ENCODE results near the gene MRPL39.

MRPL39 gene

DNA sequence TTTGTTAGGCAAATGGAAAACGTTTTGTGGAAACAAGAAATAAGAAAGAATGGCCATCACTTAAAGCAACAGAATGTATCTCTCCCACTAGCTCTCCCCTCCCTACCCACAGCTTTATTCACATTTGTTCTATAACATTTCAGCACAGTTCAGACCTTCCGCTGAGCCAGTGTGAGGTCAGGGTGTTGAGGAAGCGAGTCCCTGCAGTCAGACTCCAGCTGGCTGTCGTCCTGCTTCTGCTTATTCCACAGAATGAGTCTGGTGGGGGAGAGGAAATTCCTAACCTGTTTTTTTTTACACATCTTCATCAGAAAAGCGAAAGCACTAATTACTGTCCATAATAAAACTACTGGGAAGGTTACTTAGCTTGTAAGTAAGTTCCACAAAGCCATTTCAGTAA lies 39.0 kb downstream of the MRPL39 start:
- no peak for DNase-seq (ENCODE audit: low read depth in 3 of 3)

DNA sequence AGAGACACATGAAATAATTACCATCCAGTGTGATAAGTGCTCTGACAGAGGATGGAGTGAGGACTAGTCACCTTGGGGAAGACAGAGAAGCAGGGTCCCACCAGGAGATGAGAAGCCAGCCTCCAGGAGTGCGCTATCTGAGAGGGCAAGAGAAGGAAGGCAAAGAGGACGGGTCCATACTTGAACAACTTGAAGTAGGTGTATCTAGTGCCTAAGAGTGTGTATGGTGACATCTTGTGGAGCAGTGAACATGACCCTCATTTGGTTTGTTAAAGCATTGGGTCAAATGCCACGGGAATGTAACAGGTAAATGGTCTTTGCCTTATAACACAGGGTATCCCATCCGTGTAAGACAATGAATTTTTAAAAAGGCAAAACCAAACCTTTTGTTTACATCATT lies 39.8 kb downstream of the MRPL39 start:
- no peak for DNase-seq (ENCODE audit: low read depth in 3 of 3)

DNA sequence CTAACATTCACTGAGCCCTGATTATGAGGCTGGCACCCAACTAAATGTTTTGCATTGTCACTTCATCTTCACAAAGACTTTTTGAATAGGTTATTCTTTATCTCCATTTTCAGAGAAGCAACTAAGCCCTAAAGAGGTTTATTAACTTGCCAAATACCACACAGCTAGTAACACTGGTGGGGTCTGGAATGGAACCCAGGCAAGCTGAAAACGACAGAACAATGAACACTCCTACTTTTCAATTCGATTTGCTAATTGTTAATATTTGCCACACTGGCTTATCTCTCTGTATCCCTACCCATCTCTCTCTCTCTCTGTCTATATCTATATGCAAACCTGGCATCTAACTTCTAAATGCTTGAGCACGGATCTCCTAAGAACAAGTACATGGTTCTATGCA lies 40.6 kb downstream of the MRPL39 start:
- no peak for DNase-seq (ENCODE audit: low read depth in 3 of 3)

DNA sequence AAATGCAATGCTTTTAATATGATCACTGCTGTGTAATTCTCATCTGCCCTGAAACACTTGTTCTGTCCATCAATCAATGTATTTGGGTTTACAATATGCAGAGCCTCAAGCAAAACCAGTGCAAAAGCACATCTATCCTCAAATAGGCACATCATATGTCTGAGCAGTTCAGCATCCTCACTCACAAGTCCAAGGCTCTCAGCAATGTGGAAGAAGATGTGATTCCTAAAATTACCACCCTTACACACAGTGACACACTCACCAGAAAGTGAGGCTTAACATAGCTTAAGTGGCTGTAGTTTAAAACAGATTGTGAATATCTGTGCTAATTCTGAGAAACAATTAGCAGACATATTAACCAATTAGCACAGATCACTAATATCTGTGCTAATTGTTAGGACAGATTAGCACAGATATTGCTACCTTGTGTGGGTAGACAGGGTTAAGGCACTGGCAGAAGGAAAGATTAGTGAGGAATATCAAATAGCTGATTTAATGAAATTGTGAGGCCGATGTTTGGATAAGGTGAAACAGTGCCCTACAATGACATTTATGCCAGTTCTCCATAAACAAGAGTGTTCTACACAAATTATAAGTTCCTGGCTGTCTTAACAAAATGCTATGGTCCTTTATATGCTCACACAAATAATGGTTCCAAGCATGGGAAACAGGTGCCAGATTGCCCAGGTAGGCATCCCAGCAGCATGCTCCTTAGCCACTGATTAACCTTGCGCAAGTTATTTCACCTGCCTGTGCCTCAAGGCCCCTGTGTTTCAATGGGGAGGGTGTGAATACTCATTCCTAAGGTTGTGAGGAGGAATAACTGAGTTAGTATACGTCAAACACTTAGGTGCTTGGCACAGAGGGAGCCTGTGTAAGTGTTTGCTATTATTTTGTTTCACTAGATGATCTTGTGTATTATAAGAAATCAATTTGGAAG lies 41.7 kb downstream of the MRPL39 start:
- DNase-seq (ENCODE audit: low read depth in 3 of 3) = no peak

DNA sequence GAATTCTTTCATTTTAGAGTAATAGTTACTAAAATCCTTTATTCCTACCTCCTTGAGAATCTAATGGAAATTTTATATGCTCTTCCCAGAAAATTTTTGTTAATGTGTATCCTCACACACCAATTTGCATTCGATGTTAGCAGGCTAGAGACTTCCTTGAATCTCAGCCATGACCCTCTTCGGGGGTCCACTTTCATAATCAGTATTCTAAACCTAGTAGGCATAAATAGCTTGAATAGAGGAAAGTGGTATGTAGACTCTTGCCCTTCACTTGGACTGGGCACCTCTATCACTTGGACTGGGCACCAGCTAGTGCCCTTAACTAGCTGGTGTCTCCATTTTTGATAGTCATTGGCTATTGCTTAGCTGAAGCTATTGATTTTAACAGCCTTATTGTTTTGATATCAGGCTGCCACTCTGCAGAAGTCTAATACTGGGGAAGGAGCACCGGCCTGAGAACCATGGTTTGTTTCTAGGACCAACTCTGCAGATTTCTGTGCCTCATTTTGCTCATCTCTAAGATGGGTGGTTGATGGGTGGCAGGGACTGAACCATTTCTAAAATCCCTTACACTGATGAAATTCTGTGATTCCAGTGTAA lies 42.8 kb downstream of the MRPL39 start:
- no peak for DNase-seq (ENCODE audit: low read depth in 3 of 3)

DNA sequence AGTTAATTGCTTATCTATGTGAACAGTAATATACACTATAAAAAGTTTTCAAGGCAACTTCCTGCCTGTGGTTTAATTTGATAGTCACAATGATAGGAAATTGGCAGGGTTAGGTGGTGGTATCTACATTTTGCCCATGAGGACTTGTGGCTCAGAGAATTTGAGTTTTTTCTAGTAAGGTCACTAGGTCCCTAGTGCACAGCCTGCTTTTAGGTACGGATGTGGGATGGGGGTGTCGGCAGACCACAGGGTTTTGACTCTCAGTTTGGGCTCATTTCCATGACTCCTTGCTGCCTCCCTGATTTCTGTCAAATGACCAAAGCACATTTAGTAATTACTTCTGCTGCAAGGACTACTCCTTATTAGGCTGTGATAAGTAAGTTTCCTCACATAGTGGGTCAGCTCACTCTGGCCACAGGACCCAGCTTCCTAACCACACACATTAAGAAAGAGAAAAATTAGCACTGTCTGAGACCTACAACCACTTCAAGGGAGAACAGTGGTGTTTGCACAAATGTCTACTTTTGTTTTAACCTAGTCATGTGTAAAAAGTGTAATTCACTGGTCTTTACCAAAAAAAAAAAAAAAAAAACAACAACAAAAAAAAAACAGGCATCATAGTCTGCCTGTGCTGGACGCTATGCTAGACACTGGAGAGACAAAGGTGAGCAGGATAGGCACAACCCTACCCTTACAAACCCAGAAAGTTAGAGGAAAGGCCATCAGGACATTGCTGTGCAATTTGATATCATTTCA lies 43.7 kb downstream of the MRPL39 start:
- DNase-seq (ENCODE audit: low read depth in 3 of 3) = no peak

DNA sequence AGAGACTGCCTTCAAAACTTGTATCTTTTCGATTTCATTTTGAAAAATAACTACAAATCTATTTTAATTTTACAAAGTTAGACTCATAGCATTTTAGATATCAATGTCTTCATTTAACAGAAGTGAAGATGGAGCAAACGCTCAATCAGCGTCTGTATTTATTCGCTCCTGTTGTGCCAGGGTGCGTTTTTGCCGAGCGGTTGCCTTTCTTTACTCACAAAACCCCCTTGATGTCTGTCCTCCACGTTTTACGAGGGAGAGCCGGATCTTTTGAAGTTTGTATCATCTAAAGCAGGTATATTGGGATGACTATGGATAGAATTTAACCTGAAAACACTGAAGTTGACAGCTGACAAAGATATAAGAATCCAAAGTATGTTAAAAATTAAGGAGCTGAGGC lies 44.6 kb downstream of the MRPL39 start:
- no peak for DNase-seq (ENCODE audit: low read depth in 3 of 3)

DNA sequence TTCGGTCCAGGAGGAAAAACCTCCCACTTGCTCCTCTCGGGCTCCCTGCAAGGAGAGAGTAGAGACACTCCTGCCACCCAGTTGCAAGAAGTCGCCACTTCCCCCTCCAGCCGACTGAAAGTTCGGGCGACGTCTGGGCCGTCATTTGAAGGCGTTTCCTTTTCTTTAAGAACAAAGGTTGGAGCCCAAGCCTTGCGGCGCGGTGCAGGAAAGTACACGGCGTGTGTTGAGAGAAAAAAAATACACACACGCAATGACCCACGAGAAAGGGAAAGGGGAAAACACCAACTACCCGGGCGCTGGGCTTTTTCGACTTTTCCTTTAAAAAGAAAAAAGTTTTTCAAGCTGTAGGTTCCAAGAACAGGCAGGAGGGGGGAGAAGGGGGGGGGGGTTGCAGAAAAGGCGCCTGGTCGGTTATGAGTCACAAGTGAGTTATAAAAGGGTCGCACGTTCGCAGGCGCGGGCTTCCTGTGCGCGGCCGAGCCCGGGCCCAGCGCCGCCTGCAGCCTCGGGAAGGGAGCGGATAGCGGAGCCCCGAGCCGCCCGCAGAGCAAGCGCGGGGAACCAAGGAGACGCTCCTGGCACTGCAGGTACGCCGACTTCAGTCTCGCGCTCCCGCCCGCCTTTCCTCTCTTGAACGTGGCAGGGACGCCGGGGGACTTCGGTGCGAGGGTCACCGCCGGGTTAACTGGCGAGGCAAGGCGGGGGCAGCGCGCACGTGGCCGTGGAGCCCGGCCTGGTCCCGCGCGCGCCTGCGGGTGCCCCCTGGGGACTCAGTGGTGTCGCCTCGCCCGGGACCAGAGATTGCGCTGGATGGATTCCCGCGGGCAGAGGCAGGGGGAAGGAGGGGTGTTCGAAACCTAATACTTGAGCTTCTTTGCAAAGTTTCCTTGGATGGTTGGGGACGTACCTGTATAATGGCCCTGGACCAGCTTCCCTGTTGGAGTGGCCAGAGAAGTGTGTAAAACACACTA lies 45.3 kb downstream of the MRPL39 start:
- DNase-seq (ENCODE audit: low read depth in 3 of 3) = peak; percentile 69 to 79 (median 71)

DNA sequence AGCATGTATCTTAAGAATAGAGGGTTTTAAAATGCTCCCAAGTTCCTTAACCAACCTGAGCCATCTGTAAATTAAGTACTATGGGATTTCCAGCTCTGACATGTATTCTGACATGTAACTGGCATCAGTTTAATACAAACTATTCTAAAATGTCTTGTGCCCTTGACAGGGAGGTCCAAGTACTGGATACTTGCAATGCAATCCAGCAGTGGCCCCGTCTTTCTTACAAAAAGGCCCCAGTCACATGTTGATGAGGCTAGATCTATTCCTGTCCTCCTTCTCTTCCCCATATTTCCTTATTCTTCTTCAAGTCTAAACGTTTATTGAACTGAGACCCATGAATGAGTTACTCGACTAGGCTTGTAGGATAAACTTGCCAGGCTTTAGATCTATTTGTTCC lies 46.4 kb downstream of the MRPL39 start:
- no peak for DNase-seq (ENCODE audit: low read depth in 3 of 3)

DNA sequence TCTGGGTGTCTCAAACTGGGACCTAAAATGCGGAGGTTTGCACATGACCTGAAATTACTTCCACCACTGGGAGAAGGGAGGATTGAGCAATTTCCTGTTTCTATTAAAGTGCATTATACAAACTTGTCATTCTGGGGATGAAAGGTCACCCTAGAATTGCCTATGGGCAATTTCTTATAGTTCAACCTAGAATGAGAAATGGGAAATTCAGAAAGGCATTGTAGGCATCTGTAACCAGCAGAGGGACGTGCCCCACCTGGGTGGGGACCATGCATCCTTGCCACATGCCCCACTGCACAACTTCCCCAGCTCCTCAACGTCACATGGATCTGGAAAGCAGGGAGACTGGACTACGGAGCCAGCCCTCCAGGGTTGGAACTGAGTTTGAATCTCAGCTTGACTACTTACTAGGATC lies 47.0 kb downstream of the MRPL39 start:
- DNase-seq (ENCODE audit: low read depth in 3 of 3) = no peak

DNA sequence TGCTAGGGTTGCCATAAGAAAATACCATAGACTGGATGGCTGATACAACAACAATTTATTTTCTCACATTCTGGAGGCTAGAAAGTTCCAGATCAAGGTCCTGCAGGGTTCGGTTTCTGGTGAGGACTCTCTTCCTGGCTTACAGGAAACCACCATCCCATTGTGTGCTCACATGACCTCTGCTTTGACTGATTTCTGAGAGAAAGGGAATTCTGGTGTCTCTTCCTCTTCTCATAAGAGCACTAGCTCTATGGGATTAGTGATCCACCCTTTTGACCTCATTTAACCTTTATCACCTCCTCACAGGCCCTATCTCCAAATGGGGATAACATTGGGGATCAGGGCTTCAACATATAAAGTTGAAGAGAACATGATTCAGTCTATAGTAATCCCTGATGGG lies 47.5 kb downstream of the MRPL39 start:
- no peak for DNase-seq (ENCODE audit: low read depth in 3 of 3)

DNA sequence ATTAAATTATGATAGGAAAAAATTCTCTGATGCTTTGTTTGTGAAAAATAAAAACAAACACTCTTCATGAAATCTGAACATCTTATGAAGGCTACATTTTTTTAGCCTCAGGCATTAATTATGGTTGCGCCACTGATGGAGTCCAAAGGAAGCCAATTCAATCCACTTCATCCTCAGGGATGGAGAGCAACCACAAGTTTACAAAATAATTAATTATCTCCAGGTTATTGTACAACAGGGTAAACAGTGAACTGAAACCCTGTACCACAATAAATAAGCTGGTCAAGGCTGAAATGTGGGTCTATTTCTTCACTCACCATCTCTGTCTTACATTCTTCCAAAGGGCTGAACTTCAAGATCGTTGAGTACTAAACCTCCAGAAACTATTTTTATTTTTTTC lies 49.2 kb downstream of the MRPL39 start:
- no peak for DNase-seq (ENCODE audit: low read depth in 3 of 3)

DNA sequence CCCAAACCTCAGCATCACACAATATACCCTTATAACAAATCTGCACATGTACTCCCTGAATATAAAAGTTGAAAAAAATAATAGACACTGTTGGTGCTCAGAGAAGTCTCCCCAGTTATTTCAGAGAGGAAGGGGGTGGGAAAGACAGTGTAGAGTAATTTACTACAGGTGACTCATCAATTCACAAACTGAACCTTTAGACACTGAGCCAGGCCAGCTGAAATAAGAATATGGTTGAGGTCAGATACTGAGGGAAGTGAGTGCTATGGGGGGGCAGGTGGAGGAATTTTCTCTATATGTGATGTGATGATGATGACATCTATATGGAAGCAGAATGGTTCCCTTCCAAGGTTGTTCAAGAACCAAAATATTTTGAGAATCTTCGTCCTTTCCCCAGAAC lies 50.1 kb downstream of the MRPL39 start:
- no peak for DNase-seq (ENCODE audit: low read depth in 3 of 3)

DNA sequence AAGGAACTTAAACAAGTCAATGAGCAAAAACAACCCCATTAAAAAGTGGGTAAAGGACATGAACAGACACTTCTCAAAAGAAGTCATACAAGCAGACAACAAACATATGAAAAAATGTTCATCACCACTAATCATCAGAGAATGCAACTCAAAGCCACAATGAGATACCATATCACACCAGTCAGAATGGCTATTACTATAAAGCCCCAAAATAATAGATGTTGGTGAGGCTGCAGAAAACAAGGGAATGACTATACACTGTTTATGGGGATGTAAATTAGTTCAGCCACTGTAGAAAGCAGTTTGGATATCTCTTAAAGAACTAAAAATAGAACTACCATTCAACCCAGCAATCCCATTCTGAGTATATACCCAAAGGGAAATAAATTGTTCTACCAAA lies 51.2 kb downstream of the MRPL39 start:
- DNase-seq (ENCODE audit: low read depth in 3 of 3) = no peak

DNA sequence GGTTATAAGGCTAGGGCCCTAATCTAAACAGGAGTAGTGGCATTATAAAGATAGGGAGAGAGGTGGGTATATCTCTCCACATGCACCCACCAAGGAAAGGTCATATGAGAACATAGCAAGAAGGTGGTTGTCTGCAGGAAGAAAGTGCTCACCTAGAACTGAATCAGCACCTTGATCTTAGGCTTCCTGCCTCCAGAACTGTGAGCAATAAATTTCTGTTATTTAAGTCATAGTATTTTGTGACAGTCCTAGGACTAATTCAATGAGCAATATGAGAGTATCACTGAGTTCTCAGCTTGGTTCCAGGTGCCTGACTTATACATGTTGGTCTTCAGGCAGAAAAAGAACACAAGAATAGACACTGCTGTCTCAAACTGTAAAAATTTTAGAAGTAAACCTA lies 51.8 kb downstream of the MRPL39 start:
- DNase-seq (ENCODE audit: low read depth in 3 of 3) = no peak

DNA sequence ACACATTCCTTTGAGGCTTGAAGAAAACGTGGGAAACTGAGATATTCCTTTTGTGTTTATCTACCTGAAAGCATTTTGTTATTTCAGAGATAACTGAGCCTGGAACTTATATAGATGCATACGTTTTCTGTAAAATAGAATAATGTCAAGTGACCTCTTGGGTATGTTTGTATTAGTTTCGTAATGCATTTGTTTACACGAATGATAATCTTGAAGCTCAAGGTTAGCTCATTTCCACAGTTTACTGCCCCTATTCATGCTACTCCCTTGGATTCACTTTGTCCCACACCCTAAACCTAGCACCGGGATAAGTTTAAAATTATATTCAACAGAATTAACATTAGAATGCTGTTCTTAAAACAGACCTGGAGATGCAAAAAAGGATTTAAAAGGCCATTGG lies 54.4 kb downstream of the MRPL39 start:
- no peak for DNase-seq (ENCODE audit: low read depth in 3 of 3)

DNA sequence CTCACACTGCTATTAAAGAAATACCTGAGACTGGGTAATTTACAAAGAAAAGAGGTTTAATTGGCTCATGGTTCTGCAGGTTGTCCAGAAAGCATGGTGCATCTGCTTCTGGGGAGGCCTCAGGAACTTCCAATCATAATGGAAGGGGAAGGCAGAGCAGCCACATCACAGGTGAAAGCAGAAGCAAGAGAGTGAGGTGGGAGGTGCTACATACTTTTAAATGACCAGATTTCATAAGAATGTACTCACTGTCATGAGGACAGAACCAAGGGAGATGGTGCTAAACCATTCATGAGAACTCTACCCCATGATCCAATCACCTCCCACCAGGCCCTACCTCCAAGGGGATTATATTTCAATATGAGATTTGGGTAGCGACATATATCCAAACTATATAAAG lies 55.7 kb downstream of the MRPL39 start:
- DNase-seq (ENCODE audit: low read depth in 3 of 3) = no peak

DNA sequence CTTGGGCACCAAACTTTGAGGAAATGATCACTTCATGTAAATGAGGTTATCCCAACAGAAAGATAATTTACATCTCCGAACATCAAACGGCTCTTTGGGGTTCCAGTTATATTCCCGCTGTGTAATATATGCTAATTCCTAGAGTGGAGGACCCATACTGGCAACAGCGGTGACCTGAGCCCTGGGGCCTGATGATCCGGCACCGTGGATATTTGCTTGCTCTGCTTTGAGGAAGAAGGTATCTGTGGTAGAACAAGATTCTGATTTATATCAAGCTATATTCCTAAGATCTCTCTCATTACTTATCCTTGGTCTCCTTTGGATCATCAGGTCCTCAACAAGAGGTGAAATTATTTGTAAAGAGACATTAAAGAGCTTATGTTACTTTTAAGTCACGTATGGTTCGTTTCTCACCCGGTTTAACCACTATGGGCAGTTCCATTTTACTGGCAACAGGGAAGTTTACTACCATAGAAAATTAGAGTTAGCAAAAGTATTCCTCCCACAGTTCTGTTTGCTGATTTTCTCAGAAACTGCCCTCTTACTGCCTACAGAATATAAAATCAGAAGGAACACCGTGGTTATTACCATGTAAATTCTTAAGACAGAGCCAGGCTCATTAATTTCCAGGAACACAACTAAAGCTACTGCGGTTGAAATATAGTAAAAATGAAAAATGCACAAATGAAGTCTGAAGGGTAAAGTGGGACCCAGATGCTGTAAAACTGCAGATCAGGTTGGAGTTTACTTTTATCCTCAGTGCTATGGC lies 56.7 kb downstream of the MRPL39 start:
- no peak for DNase-seq (ENCODE audit: low read depth in 3 of 3)

DNA sequence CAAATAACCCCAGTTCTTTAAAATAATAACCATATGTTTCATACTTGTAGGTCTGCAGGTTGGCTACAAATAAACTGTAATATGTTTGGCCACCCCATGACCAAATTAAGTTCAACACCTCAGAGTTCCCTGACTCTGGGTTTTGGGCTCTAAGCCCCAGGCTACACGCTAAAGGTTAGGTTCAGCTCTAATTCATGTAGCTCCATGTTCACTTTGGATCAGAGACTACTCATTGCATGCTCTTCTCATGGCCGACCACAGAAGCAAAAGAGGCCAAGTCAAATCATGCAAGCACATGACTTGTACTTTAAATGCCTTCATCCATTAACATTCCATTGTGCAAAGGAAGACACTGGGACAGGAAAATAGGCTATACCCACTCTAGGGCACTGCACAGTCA lies 66.2 kb downstream of the MRPL39 start:
- no peak for DNase-seq (ENCODE audit: low read depth in 3 of 3)

DNA sequence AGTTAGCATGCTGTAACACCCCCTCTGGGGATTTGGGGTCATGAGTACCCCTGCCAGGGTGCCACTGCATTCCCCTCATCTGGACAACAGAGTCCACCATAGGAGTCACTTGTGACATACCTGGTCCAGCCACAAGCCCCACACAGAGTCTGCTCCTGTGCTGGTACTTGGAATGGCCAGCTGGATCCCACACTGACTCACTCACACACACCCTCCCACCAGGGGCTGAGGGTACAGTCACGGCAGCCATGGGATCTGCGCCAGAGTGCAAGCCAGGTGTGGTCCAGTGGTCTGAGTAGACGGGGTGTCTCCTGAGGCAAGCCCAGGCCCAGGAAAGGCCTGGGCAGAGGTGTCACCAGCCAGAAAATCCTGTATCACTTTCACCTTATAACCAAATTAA lies 67.7 kb downstream of the MRPL39 start:
- DNase-seq (ENCODE audit: low read depth in 3 of 3) = no peak

DNA sequence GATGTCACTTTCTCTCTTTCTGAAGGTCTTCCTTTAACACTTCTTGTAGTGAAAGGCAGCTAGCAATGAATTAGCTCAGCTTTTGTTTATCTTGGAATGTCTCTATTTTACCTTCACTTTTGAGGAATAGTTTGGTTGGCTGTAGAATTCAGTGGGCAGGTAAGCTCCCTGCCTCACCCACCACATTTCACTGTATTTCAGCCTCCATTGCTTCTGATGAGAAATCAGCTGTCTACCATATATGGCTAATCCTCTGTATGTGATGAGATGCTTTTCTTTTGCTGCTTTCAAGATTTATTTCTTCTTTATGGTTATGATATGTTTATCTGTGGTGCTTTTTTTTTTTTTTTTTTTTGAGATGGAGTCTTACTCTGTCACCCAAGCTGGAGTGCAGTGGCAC lies 70.1 kb downstream of the MRPL39 start:
- DNase-seq (ENCODE audit: low read depth in 3 of 3) = no peak

Data from stimulated activated CD4-positive, alpha-beta T cell treated with anti-CD3 and anti-CD28 coated beads, TNF-alpha, amount 100 ng/mL, for 48 hours (primary cell).